ENCODE results near the gene AUTS2. TPM values are rescaled to one million over a fixed set of nuclear protein-coding genes. Genes with fewer than 3 reads are reported as not detected.

Gene AUTS2
- total RNA-seq, 1 experiment from 2014 or later: 2.5 TPM

DNA sequence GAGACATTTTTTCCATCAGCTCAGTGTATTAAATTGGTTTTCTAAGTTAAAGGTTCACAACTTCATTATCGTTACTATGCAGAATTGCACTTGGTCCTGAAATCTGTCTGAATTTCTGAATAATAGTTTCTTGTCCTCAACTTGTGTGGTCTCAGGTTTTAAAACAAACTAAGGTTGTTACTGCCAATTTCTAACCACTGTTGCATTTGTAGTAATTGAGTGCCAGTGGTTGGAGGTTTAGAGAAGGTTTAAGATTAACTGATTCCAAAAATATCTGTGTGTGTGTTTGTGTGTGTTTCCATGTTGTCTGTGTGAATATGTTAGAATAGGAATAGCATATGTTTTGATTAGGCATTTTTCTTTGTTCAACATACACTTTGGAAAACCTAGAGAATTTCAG is 395.9 kb downstream of the AUTS2 start:
- Histone ChIP-seq H3K27me3 (ENCODE audit: control insufficient read depth, insufficient read depth, low read length) (no peaks in the 10 kb centered on the region), H3K27ac (ENCODE audit: low read length) (no peak overlapping the region), H3K36me3 (ENCODE audit: control insufficient read depth, insufficient read depth, low read length) (no peaks in the 10 kb centered on the region), H3K4me1 (ENCODE audit: control insufficient read depth, insufficient read depth, low read length) (no peaks in the 10 kb centered on the region), H3K9me3 (ENCODE audit: control insufficient read depth, insufficient read depth, low read depth, low read length) (no peaks in the 10 kb centered on the region), H3K4me3 (ENCODE audit: low read depth in 2 of 2, low read length in 2 of 2) (no peak overlapping the region)
- DNase-seq (ENCODE audit: low read depth, low spot score) (no peak), ATAC-seq (no peak)
- BruUV-seq (replicated peaks): no TSS peak
- POLR2A ChIA-PET: no interaction called here
- intact Hi-C loops (cut with micrococcal nuclease; ENCODE audit: unreplicated experiment) (no loop called here), in situ Hi-C loops (cut with HindIII; ENCODE audit: low pct_unique_long_range_greater_than_20kb, low sequenced_read_pairs) (no loop called here)
- CTCF ChIA-PET: no interaction called here
- TF ChIP-seq POLR2AphosphoS5 (IDR thresholded peaks at IDR 0.05; ENCODE audit: low read depth, low read length) (no peak), SIN3A (IDR thresholded peaks at IDR 0.05; ENCODE audit: borderline replicate concordance, insufficient read depth, low read depth, low read length) (no peak), TCF7L2 (IDR thresholded peaks at IDR 0.05; ENCODE audit: low read depth, low read length) (no peak)
- TF ChIP-seq, protein P1, sequence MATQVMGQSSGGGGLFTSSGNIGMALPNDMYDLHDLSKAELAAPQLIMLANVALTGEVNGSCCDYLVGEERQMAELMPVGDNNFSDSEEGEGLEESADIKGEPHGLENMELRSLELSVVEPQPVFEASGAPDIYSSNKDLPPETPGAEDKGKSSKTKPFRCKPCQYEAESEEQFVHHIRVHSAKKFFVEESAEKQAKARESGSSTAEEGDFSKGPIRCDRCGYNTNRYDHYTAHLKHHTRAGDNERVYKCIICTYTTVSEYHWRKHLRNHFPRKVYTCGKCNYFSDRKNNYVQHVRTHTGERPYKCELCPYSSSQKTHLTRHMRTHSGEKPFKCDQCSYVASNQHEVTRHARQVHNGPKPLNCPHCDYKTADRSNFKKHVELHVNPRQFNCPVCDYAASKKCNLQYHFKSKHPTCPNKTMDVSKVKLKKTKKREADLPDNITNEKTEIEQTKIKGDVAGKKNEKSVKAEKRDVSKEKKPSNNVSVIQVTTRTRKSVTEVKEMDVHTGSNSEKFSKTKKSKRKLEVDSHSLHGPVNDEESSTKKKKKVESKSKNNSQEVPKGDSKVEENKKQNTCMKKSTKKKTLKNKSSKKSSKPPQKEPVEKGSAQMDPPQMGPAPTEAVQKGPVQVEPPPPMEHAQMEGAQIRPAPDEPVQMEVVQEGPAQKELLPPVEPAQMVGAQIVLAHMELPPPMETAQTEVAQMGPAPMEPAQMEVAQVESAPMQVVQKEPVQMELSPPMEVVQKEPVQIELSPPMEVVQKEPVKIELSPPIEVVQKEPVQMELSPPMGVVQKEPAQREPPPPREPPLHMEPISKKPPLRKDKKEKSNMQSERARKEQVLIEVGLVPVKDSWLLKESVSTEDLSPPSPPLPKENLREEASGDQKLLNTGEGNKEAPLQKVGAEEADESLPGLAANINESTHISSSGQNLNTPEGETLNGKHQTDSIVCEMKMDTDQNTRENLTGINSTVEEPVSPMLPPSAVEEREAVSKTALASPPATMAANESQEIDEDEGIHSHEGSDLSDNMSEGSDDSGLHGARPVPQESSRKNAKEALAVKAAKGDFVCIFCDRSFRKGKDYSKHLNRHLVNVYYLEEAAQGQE (IDR thresholded peaks at IDR 0.05; ENCODE audit: insufficient read depth in 1 of 2, low read depth in 2 of 2, low read length in 1 of 2): no peak
- TF ChIP-seq, protein P2, sequence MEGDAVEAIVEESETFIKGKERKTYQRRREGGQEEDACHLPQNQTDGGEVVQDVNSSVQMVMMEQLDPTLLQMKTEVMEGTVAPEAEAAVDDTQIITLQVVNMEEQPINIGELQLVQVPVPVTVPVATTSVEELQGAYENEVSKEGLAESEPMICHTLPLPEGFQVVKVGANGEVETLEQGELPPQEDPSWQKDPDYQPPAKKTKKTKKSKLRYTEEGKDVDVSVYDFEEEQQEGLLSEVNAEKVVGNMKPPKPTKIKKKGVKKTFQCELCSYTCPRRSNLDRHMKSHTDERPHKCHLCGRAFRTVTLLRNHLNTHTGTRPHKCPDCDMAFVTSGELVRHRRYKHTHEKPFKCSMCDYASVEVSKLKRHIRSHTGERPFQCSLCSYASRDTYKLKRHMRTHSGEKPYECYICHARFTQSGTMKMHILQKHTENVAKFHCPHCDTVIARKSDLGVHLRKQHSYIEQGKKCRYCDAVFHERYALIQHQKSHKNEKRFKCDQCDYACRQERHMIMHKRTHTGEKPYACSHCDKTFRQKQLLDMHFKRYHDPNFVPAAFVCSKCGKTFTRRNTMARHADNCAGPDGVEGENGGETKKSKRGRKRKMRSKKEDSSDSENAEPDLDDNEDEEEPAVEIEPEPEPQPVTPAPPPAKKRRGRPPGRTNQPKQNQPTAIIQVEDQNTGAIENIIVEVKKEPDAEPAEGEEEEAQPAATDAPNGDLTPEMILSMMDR (IDR thresholded peaks at IDR 0.05): no peak

DNA sequence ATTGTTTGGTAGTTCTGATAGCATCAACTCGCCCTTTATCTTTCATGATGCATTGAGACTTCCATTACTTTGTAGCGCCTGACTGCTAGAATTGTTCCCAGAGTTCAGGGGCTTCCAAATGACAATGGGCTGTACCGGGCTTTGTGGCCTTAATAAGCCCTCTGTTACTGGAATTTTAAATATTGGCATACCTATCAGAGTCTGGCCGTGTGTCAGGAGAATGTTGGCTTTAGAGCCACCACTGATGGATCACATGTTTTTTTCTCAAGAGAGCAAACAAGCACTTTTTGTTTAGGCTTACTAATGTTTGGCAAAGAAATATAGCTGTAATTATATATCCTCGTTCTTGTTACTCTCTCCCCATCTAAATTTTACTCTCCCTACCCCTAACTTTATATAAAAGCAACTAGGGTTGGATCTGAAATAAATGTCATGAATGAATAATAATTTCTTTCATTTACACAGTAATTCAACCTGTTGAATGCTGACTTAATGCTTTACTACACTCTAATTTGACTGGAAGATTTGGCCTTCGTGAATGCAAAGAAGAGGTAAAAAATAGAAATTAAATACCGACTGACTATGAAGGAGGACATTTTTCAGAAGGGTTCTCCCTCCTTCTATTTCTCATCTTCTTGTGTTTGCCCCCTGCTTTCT is 396.7 kb downstream of the AUTS2 start:
- TF ChIP-seq, protein P2 (IDR thresholded peaks at IDR 0.05): no peak
- no peak for TF ChIP-seq SIN3A (IDR thresholded peaks at IDR 0.05; ENCODE audit: borderline replicate concordance, insufficient read depth, low read depth, low read length)
- no peak for TF ChIP-seq POLR2AphosphoS5 (IDR thresholded peaks at IDR 0.05; ENCODE audit: low read depth, low read length)
- TF ChIP-seq TCF7L2 (IDR thresholded peaks at IDR 0.05; ENCODE audit: low read depth, low read length): no peak
- TF ChIP-seq, protein P1 (IDR thresholded peaks at IDR 0.05; ENCODE audit: insufficient read depth in 1 of 2, low read depth in 2 of 2, low read length in 1 of 2): no peak
- H3K27ac ChIP-seq (ENCODE audit: low read length): no peak overlapping the region
- no peaks in the 10 kb centered on the region for H3K4me1 ChIP-seq (ENCODE audit: control insufficient read depth, insufficient read depth, low read length)
- H3K36me3 ChIP-seq (ENCODE audit: control insufficient read depth, insufficient read depth, low read length): no peaks in the 10 kb centered on the region
- intact Hi-C loops (cut with micrococcal nuclease; ENCODE audit: unreplicated experiment): no loop called here
- H3K4me3 ChIP-seq (ENCODE audit: low read depth in 2 of 2, low read length in 2 of 2): no peak overlapping the region
- ATAC-seq: no peak
- ChIA-PET POLR2A (no interaction called here), CTCF (no interaction called here)
- H3K27me3 ChIP-seq (ENCODE audit: control insufficient read depth, insufficient read depth, low read length): no peaks in the 10 kb centered on the region
- in situ Hi-C loops (cut with HindIII; ENCODE audit: low pct_unique_long_range_greater_than_20kb, low sequenced_read_pairs): no loop called here
- no peaks in the 10 kb centered on the region for H3K9me3 ChIP-seq (ENCODE audit: control insufficient read depth, insufficient read depth, low read depth, low read length)
- no TSS peak for BruUV-seq (replicated peaks)
- DNase-seq (ENCODE audit: low read depth, low spot score): no peak

Measured in Panc1 (cell line).